Measurements from ENCODE around the gene DNAH6. TPM values are rescaled to one million over a fixed set of nuclear protein-coding genes. Genes with fewer than 3 reads are reported as not detected.

The DNAH6 gene
- total and polyA plus RNA-seq, 2 of the 8 experiments (the other 6 are each of a cell fraction or from before 2014, with no cell fraction given) = 0.06 to 0.43 TPM

GRCh38 chr2:84748341-84748740, 232.0 kb downstream of the DNAH6 start (continued):
- TF ChIP-seq RFX5 (IDR thresholded peaks at IDR 0.05; ENCODE audit: borderline replicate concordance, low read depth, low read length) (no peak), POLR2A (IDR thresholded peaks at IDR 0.05; ENCODE audit: control extremely low read depth in 1 of 2, low read depth in 2 of 2, low read length in 2 of 2) (no peak), BRCA1 (IDR thresholded peaks at IDR 0.05; ENCODE audit: low read depth, low read length) (no peak), ZNF274 (IDR thresholded peaks at IDR 0.05; ENCODE audit: borderline replicate concordance, extremely low read depth, low read length) (no peak)
